Activated CD4-positive, alpha-beta T cell treated with anti-CD3 and anti-CD28 coated beads, Interleukin-2, amount 50 U/mL, for 24 hours (primary cell): ENCODE measurements around the gene MYH7B.

Source experiments
- DNase-seq, 2 donors: peaks; one replicate each; pipeline ENCODE4 v3.0.0-alpha.2; 2020; ENCODE audit warnings: low read depth in 1 of 2, low spot score in 1 of 2

MYH7B gene

DNA sequence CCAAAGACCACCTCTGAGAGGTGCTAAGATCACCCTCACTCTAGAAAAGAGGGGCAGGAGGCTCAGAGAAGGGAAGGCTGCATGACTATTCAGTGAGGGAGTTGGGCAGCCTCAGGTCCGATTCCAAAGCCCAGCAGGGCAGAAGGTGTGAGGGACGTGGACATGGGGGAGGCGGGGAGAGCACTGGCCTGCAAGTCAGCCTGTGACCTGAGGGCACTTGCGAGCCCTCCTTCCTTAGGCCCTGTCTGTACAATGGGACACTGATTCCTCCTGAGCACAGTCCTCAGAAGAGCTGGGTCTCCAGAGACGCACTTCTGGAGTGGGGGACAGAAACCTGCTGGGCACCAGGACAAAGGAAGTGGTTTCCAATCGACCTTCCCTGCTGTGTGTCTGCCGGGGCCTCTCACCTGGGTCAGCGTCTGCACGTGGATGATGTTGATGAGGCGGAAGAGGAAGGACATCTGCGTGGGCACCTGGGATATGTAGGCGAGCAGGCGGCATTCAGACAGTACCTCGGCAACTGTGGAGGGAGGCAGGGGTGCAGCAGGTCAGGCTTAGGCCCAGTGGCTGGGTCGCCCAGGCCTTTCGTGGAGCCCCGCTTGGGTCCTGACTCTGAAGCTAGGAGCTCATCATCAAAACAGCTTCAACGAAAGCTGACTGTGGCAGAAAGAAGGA is 48.5 kb downstream of the MYH7B start:
- DNase-seq: no peak

- no peak for DNase-seq
Observed at GRCh38 chr20:35004749-35005462, 49.2 kb downstream of the MYH7B start.
